Nephron progenitor cell (in vitro differentiated cells): ENCODE data around the gene RND1.
"Not testable (repeated sequence)": the region's sequence is repeated elsewhere in the genome, so short reads cannot be mapped to it uniquely, and the experiment has no call there.

Source experiments
- DNase-seq: peaks from one replicate; pipeline ENCODE4 v3.0.0; 2021
- H3K27ac Mint-ChIP-seq: 2 replicates; pipeline ENCODE4 v1.8.0; 2021; ENCODE audit warnings: mild to moderate bottlenecking, moderate library complexity, mixed read lengths
- H3K27me3 Mint-ChIP-seq: 2 replicates; pipeline ENCODE4 v1.8.0; 2021; ENCODE audit warnings: mild to moderate bottlenecking, low read depth, mixed read lengths; ENCODE audit not compliant: poor library complexity
- H3K36me3 Mint-ChIP-seq: 2 replicates; pipeline ENCODE4 v1.8.0; 2021; ENCODE audit warnings: low read depth, mixed read lengths
- H3K4me1 Mint-ChIP-seq: 2 replicates; pipeline ENCODE4 v1.8.0; 2021; ENCODE audit warnings: mixed read lengths
- H3K4me3 Mint-ChIP-seq: 2 replicates; pipeline ENCODE4 v1.8.0; 2021; ENCODE audit warnings: mild to moderate bottlenecking, moderate library complexity, mixed read lengths
- H3K9me3 Mint-ChIP-seq: 2 replicates; pipeline ENCODE4 v1.8.0; 2021; ENCODE audit warnings: mild to moderate bottlenecking, moderate library complexity, mixed read lengths
- TF ChIP-seq, protein P1 (sequence below): fragments of 200-600 bp; sonication (generic); IDR thresholded peaks from 2 replicates; pipeline ENCODE4 v1.5.0; 2021; ENCODE audit warnings: antibody characterized with exemption

Gene RND1

DNA sequence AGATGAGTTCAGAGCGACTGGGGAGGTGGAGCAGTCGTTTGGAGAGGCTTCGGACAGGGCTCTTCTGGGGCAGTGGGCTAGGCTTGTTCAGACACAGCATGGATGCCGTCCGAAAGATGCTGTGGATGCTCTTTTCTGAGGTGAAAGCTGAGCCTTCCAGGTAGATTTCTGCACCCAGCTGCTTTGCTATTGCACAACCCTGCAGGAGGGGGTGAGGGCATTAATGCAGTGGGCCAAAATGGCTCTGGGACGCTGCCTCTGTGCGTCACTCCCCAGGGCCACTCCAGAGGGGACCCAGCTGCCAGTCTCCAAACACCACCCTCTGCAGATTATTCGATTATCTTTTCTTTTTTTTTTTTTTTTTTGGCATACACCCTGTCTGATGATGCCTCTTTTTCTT is 7.6 kb downstream of the RND1 start:
- Mint-ChIP-seq H3K9me3 (no peaks in the 10 kb centered on the region), H3K4me1 (peaks cover 22% of the 10 kb centered on the region), H3K27ac (no peak overlapping the region), H3K27me3 (peaks cover 1% of the 10 kb centered on the region), H3K36me3 (peaks cover 36% of the 10 kb centered on the region), H3K4me3 (no peak overlapping the region)
- TF ChIP-seq, protein P1, sequence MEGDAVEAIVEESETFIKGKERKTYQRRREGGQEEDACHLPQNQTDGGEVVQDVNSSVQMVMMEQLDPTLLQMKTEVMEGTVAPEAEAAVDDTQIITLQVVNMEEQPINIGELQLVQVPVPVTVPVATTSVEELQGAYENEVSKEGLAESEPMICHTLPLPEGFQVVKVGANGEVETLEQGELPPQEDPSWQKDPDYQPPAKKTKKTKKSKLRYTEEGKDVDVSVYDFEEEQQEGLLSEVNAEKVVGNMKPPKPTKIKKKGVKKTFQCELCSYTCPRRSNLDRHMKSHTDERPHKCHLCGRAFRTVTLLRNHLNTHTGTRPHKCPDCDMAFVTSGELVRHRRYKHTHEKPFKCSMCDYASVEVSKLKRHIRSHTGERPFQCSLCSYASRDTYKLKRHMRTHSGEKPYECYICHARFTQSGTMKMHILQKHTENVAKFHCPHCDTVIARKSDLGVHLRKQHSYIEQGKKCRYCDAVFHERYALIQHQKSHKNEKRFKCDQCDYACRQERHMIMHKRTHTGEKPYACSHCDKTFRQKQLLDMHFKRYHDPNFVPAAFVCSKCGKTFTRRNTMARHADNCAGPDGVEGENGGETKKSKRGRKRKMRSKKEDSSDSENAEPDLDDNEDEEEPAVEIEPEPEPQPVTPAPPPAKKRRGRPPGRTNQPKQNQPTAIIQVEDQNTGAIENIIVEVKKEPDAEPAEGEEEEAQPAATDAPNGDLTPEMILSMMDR: no peak
- DNase-seq: no peak

DNA sequence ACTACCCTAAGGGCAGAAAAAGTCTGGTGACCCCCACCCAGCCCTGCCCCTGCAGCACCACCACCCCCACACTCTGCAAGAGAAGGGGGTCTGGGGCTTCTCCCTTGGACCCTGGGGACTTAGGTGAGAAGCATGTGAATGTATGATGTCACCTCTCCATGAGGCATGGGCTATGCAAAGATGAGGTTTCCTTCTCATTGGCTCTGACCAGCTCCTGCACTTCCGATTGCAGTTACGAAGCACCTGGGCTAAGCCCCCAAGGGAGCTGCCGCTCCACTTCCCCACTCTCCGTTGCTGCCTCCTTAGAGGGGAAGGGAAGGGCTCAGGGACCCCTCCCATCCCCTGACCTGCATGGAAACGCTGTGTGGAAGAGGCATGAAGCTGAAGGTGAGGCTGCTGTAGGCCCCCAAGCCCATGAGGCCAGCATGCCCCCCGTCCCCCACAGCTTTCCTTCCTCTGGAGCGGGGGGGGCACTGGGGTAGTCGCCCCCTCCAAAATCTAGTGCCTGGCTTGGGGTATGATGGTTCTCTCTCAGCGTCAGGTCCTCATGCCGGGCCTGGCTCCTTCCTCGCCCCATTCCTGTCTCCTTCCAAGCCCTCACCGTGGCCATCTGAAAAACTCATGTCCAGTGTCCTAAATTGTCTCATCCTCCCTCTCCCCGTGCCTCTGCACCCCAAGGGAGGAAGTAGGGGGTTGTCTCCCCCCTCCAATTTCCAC is 8.2 kb downstream of the RND1 start:
- TF ChIP-seq, protein P1: no peak
- H3K9me3 Mint-ChIP-seq: no peaks in the 10 kb centered on the region
- no peaks in the 10 kb centered on the region for H3K27me3 Mint-ChIP-seq
- peaks cover 36% of the 10 kb centered on the region for H3K36me3 Mint-ChIP-seq
- no peak for DNase-seq
- H3K4me3 Mint-ChIP-seq: no peak overlapping the region
- no peak overlapping the region for H3K27ac Mint-ChIP-seq
- H3K4me1 Mint-ChIP-seq: peaks cover 22% of the 10 kb centered on the region

DNA sequence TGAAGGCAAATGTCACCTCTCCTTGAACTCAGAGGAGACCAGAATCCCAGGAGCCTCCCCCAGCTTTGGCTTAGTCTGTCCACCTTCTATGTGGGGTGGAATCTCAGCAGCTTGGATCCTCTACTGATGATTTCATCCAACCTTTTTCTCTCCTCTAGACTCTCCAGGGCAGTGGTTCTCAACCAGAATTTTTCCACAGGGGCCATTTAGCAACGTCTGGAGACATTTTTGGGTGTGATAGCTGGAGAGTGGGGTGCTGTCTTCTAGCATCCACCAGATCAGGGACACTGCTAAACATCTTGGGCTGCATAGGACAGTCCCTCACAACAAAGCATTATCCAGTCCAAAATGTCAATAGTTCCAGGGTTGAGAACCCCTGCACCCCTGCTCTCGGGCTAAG is 9.3 kb downstream of the RND1 start:
- H3K4me3 Mint-ChIP-seq: no peak overlapping the region
- H3K27ac Mint-ChIP-seq: no peak overlapping the region
- H3K27me3 Mint-ChIP-seq: no peaks in the 10 kb centered on the region
- no peak for DNase-seq
- peaks cover 18% of the 10 kb centered on the region for H3K4me1 Mint-ChIP-seq
- TF ChIP-seq, protein P1: no peak
- no peaks in the 10 kb centered on the region for H3K9me3 Mint-ChIP-seq
- H3K36me3 Mint-ChIP-seq: peaks cover 27% of the 10 kb centered on the region

DNA sequence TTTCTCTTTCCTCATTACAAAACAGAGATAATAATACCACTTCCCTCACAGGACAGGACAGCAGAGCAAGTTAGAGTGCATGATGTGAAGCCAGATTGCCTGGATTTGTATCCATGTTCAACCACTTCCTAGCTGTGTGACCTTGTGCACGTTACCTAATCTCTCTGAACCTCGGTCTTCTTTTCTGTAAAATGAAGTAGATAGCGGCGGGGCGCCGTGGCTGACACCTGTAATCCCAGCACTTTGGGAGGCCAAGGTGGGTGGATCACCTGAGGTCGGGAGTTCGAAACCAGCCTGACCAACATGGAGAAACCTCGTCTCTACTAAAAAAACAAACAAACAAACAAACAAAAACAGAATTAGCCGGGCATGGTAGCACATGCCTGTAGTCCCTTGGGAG is 10.7 kb downstream of the RND1 start:
- peaks cover 23% of the 10 kb centered on the region for H3K36me3 Mint-ChIP-seq
- not testable (repeated sequence) for H3K4me3 Mint-ChIP-seq, H3K27me3 Mint-ChIP-seq, DNase-seq, H3K9me3 Mint-ChIP-seq
- peaks cover 30% of the 10 kb centered on the region for H3K4me1 Mint-ChIP-seq
- H3K27ac Mint-ChIP-seq: peak overlapping the region; percentile 39

DNA sequence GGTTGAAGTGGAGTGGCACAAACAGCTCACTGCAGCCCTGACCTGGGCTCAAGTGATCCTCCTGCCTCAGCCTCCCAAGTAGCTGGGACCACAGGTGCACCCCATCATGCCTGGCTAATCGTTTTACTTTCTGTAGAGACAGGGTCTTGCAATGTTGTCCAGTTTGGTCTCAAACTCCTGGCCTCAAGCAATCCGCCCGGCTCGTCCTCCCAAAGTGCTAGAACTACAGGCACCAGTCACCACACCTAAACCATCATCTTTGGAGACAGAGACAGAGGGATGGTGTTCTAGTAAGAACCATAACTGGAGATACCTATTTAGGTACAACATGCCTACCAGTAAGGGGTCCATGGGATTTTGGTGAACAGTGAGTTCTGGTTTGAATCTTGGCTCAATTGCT is 11.2 kb downstream of the RND1 start:
- H3K27ac Mint-ChIP-seq: no peak overlapping the region
- H3K4me1 Mint-ChIP-seq: peaks cover 35% of the 10 kb centered on the region
- no peaks in the 10 kb centered on the region for H3K27me3 Mint-ChIP-seq
- H3K4me3 Mint-ChIP-seq: no peak overlapping the region
- no peak for DNase-seq
- H3K36me3 Mint-ChIP-seq: peaks cover 24% of the 10 kb centered on the region
- TF ChIP-seq, protein P1: no peak
- no peaks in the 10 kb centered on the region for H3K9me3 Mint-ChIP-seq

DNA sequence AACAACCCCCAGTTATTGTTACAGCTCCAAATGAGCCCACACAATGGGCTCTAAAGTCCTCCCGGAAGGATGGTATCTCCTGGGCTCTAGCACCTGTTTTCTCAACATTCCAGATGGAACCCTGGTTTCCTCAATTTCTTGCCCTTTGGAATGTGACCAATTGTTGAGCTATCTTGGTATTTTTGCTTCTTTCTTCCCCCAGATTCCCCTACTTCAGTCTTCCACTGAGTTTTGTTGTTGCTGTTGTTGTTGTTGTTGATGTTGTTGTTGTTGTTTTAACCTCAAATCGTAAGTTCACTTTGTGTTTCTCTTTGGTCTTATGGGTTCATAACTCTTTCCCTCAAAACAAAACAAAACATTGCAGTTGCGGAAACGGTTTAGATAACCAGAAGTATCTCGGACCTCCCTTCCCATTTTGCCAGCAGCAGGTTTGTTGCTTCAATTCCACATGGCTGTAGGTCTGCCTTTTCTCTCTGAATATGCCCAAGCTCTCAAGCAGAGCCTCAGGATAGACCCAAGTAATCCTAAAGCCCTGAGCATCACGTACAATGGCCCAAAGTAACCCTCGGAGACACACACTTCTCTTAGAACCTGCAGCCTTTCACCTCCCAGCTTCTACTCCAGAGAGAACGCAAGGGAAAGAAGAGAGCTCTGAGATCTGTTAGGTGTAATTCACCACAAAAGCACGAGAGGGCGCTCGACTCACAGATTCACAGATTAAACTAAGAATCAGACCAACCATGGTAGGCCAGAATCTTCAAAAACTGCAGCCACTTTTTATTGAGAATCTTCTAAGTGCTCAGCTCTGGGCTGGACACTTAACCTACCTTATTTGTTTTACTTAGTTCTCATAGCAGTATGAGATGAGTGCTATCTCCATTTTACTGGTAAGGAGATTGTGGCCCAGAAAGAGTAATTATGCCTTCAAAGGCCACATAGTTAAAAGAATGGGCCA is 12.7 kb downstream of the RND1 start:
- TF ChIP-seq, protein P1: peak; percentile 85
- H3K27ac Mint-ChIP-seq: peak overlapping the region; percentile 47
- H3K9me3 Mint-ChIP-seq: no peaks in the 10 kb centered on the region
- DNase-seq: peak; percentile 89
- H3K36me3 Mint-ChIP-seq: peaks cover 23% of the 10 kb centered on the region
- H3K4me1 Mint-ChIP-seq: peaks cover 35% of the 10 kb centered on the region
- H3K4me3 Mint-ChIP-seq: peak overlapping the region; percentile 98
- no peaks in the 10 kb centered on the region for H3K27me3 Mint-ChIP-seq
